Frontal cortex (tissue), 4 donors: ENCODE data around the gene SPTBN2. TPM values are rescaled to one million over a fixed set of nuclear protein-coding genes. Genes with fewer than 3 reads are reported as not detected.

Source experiments
- DNase-seq, 2 donors: peaks; one replicate each; pipeline ENCODE4 v3.0.0; 2012; ENCODE audit warnings: low spot score in 2 of 2
- FAIRE-seq: peaks from 2 replicates; lab custom pipeline; 2012; peaks lifted over from hg19 to GRCh38; lab: Jason Lieb, UNC
- total RNA-seq: library from RNA; depleted of rRNA; stranded (reverse); fragments of >200 nt; gene quantifications from one replicate; pipeline ENCODE4 v1.2.3, GENCODE V29; 2014
- donor health status: control.
- donor health status: control.
- donor health status: control.

SPTBN2 gene
- total RNA-seq, 1 donor from 2014 or later = 170 TPM

GRCh38 chr11:66705587-66706335 lies 23.3 kb downstream of the SPTBN2 start:
- FAIRE-seq (no peak), DNase-seq (no peak)

GRCh38 chr11:66704659-66705360 lies 24.2 kb downstream of the SPTBN2 start:
- FAIRE-seq (no peak), DNase-seq (no peak)

DNA sequence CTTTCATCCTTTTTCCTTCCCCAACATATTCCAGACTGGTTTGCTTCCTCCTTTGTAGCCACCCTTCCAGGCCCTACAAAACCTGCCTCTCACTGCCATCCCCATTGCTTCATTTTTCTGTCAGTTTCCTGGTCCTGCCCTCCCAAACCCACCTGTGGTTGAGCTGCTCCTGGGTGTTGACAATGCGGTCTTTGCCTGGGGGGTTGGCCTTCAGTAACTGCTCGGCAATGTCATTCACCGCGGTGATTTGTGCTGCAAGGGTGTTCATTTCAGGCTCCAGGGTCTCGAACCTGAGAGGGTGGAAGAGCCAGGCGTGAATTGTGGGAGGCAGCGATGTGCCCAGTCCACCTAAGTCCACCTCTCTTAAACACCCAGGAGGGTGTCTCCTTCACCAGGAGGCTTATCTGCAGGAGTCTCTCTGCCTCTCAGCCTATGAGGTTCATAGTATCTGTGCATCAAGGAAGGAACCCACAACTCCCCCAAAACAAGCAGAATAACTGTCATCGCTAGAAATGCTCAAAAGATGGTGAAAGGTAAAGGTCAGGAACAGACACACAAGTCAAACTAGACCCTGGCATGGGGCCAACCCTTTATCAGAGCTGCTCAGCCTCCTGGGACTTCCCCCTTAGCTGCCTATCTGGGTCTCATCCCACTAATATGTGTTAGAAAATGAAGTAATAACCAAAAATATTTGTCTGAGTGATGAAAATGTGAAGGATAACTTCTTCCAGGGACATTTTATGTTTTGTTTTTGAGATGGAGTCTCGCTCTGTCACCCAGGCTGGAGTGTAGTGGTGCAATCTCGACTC lies 27.4 kb downstream of the SPTBN2 start:
- DNase-seq (no peak), FAIRE-seq (no peak)

DNA sequence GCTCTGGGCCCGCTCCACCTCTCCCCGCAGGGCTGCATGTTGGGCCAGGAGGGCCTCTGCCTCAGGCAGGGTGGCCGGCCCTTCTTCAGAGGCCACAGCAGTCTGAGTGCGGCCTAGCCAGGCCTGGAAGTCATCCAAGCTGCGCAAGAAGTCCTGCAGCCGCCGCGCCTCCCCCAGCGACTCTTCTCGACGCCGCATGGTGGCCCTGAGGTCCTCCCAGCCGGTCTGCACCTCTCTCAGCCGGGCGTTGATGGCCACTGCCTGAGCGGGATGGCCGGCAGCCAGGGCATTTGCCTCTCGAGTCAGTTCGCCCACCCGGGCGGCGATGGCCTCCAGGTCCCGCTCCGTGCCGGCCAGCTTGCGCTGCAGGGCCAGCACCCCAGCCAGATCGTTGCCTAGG lies 28.3 kb downstream of the SPTBN2 start:
- DNase-seq (no peak), FAIRE-seq (no peak)

DNA sequence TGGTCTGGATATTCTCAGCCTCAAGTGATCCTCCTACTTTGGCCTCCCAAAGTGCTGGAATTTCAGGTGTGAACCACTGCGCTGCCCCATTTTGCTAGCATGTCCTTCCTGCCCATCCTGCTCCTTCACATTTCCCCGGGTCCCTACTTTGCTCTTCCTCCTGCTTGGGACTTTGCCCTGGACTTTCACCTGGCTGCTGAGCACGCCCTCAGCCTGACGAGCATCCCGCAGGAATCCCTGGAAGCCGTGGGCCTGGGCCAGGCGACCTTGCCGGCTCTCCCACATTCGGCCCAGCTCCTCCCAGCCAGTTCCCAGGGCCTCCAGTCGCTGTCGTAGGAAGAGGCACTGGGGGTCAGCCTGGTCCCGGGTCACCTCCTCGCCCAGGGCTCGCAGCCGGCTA lies 28.7 kb downstream of the SPTBN2 start:
- DNase-seq (no peak), FAIRE-seq (no peak)

DNA sequence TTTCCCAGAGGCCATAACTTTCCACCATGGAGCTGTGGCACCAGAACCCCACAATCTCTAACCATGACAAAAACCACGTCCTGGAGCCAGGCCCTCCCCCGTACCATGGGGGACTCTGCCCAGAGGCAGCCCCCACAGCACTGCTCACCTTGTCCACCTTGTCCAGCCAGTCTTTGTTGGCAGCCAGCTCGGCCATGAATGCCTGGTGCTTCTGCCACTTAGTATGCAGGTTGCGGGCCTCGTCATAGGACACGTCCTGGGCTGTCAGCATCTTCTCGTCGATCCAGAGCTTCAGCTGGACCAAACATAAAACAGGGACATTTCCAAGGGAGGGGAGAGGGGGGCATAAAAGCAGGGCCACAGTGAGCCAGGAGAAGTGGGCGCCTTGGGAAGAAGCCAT lies 30.5 kb downstream of the SPTBN2 start:
- DNase-seq = no peak

GRCh38 chr11:66697988-66698387 lies 31.0 kb downstream of the SPTBN2 start:
- no peak for DNase-seq
- no peak for FAIRE-seq

More for the DNA sequence above, 30.5 kb downstream of the SPTBN2 start:
- FAIRE-seq = no peak

GRCh38 chr11:66696146-66696545 lies 32.9 kb downstream of the SPTBN2 start:
- FAIRE-seq (no peak), DNase-seq (no peak)

DNA sequence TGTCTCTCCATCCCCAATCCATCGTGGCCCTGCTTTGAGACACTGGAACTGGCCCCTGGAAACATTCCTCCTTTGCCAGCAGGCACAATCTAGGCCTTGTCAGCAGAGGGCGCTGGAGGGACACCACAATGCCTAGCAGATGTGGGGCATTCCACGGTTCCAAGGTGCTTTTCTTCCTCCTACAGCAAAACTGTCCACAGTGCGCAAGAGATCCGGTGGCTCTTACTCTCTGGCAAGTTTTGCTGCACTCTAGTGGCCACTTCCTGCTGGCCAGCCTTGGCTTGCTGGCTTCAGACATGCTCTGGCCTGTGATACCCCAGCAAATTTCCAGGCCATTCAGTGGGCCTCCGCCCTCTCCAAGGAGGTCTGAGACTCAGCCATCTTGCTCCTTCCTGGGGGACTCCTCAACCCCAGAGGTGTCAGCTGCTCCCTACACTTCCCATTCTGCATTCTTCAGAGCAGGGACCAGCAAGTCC lies 34.2 kb downstream of the SPTBN2 start:
- no peak for FAIRE-seq
- peak; percentile 74 to 82 for DNase-seq

GRCh38 chr11:66694056-66694410 lies 35.0 kb downstream of the SPTBN2 start:
- FAIRE-seq = no peak
- no peak for DNase-seq

DNA sequence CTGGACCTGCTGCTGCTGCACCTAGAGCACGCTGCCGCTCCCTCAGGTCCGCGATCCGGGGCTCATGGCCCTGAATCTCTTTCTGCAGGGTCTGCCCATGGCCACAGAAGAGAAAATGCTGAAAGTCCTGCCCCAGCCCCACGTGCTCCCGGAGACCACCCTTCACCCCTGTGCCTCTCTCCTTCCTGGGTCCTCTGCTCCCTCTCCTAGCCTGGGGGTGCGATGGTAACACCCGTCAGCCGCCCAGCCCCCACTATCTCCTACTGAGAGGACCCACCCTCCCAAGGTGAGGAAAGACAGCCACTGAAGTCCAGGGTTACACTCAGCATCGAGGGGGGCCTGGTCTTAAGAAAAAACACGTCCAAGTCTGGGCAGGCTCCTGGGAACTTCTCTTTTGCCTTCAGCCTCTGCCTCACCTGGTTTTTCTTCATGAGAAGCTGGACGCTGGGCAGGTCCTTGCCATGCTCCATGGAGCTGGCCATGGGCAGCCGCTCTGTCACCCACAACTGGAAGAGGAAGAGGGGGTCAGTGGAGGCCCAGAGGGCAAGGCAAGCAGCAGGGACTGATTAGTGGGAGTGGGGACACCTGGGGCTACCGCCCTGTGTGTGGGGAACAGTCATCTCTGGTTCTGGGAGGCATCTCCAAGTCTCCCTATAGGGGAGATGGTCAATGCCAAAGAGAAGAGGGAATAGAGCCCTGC lies 35.5 kb downstream of the SPTBN2 start:
- no peak for FAIRE-seq
- DNase-seq = no peak

DNA sequence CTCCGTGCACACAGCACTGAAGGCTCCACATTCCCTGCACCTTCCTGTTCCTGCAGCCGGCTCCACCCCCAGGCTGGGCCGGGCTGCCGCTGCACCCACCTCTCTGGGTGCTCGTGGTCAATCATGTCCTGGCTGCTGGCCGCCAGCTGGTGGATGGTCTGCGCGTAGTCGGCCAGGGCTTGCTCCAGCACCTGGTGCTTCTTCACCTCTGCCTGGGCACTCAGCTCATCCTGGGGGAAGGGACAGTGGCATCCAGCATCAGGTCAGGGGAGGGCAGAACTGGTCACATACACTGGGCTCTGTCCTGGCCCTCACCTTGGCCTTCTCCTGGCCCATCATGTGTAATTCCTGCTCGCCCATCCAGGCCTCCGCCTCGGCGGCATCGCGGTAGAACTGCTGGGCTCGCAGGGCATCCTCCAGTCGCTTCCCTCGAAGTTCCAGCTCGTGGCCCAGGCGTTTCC lies 36.1 kb downstream of the SPTBN2 start:
- DNase-seq = no peak
- FAIRE-seq = no peak

DNA sequence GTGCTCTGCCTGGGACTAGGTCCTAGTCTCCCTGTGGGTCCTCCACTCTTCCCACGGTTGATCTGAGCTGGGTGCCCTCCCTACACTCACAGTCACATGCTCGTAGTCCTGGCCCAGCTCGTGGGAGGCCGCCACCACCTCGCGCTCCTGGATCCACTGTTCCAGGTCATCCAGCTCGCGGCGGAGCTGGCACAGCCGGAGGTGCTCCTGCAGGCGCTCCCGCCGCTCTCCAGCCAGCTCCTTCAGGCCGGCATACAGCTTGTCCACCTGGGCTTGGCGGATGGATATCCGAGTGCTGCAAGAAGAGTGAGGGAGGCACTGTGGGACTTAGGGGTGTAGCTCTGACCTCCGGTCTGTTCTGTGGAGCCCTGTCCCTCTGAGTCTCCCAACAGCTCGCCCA lies 36.6 kb downstream of the SPTBN2 start:
- FAIRE-seq (no peak), DNase-seq (no peak)

GRCh38 chr11:66691311-66691980 lies 37.6 kb downstream of the SPTBN2 start:
- DNase-seq (no peak), FAIRE-seq (no peak)

- no peak for FAIRE-seq
- DNase-seq = no peak
Observed at GRCh38 chr11:66689661-66690590, 39.1 kb downstream of the SPTBN2 start.

DNA sequence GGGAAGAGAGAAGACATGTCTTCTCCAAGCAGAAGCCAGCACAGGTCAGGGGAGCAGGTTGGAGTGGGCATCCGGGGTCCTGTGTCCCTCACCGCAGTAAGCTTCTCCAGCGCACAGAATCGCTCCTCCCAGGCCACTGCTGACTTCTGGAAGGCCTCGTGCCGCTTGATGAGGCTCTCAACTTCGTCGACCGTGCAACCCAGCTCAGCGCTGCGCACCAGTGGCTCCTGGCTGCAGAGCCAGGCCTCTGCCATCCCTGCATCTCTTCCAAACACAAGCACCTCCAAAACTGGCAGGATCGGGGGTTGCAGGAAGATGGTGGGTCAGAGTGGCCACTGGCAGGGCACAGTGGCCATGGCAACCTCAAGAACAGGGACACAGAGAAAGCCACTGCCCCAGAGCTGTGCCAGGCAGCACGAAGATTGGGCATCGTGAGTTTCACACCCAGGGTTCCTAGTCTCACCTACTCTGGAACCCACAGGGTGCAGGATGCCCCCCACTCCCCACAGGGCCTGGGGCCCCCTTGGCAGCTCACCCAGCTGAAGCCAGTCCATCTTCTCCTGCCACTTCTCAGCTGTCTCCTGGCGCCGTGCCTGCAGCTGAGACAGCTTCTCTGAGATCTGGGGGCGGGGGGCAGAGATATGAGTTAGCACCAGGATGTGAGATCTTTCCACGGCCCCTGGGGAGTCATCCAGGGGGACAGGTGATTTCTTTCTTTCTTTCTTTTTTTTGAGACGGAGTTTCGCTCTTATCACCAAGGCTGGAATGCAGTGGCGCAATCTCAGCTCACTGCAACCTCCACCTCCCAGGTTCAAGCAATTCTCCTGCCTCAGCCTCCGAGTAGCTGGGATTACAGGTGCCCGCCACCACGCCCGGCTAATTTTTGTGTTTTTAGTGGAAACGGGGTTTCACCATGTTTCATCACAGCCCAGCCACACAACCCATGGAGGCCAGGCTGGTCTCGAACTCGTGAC lies 40.2 kb downstream of the SPTBN2 start:
- FAIRE-seq (no peak), DNase-seq (no peak)

- DNase-seq = no peak
Observed at GRCh38 chr11:66687831-66688281, 41.2 kb downstream of the SPTBN2 start.

More at GRCh38 chr11:66687831-66688281, 41.2 kb downstream of the SPTBN2 start:
- FAIRE-seq = no peak
